NCI-H1417 (cell line): ENCODE measurements around the gene APOBEC3B.
A peak's percentile ranks its signal among the peaks of the same experiment; 100 is the strongest.
"Not testable (repeated sequence)": the region's sequence is repeated elsewhere in the genome, so short reads cannot be mapped to it uniquely, and the experiment has no call there.

Experiments used
- DNase-seq, 3 experiments: peaks; one replicate each; lab custom pipeline; 2025; lab: John Stamatoyannopoulos, UW

APOBEC3B gene

GRCh38 chr22:38981992-38982927 lies at the start of gene APOBEC3B:
APOBEC3B (plus strand) TSS chr22:38982347; CDS start chr22:38982454, 107 bp downstream.
- DNase-seq, result no peak

GRCh38 chr22:38935023-38935422 lies 47.1 kb upstream of the APOBEC3B start:
- peak; percentile 76 to 93 (median 83) for DNase-seq

GRCh38 chr22:38935616-38936015 lies 46.5 kb upstream of the APOBEC3B start:
- no peak for DNase-seq

- no peak for DNase-seq
These were observed 45.6 kb upstream of the APOBEC3B start for GRCh38 chr22:38936562-38936961.

GRCh38 chr22:38937036-38937435 lies 45.1 kb upstream of the APOBEC3B start:
- no peak for DNase-seq

- DNase-seq, result no peak
These were observed 44.6 kb upstream of the APOBEC3B start for GRCh38 chr22:38937541-38937940.

- DNase-seq, result no peak
These were observed 43.9 kb upstream of the APOBEC3B start for GRCh38 chr22:38938221-38938620.

GRCh38 chr22:38938925-38939324 lies 43.2 kb upstream of the APOBEC3B start:
- no peak for DNase-seq

GRCh38 chr22:38940811-38941384 lies 41.2 kb upstream of the APOBEC3B start:
- DNase-seq, result no peak

- DNase-seq, result no peak
These were observed 40.6 kb upstream of the APOBEC3B start for GRCh38 chr22:38941488-38941987.

- no peak for DNase-seq
These were observed 39.4 kb upstream of the APOBEC3B start for GRCh38 chr22:38942702-38943101.

GRCh38 chr22:38943201-38943600 lies 38.9 kb upstream of the APOBEC3B start:
- DNase-seq, result no peak

GRCh38 chr22:38943882-38944281 lies 38.3 kb upstream of the APOBEC3B start:
- DNase-seq, result no peak

- no peak for DNase-seq
These were observed 37.5 kb upstream of the APOBEC3B start for GRCh38 chr22:38944653-38945052.

- not testable (repeated sequence) for DNase-seq
These were observed 36.3 kb upstream of the APOBEC3B start for GRCh38 chr22:38945706-38946338.

GRCh38 chr22:38946771-38947170 lies 35.4 kb upstream of the APOBEC3B start:
- DNase-seq, result no peak

- no peak for DNase-seq
These were observed 34.6 kb upstream of the APOBEC3B start for GRCh38 chr22:38947321-38948140.

GRCh38 chr22:38948181-38948940 lies 33.8 kb upstream of the APOBEC3B start:
- DNase-seq, result no peak

- no peak for DNase-seq
These were observed 32.2 kb upstream of the APOBEC3B start for GRCh38 chr22:38949889-38950405.

- no peak for DNase-seq
These were observed 31.4 kb upstream of the APOBEC3B start for GRCh38 chr22:38950527-38951295.
